Astrocyte (in vitro differentiated cells and primary cell): Measurements from ENCODE around the gene WDR64. TPM values are rescaled to one million over a fixed set of nuclear protein-coding genes. Genes with fewer than 3 reads are reported as not detected.

Experiments used
- DNase-seq: peaks from one replicate; pipeline ENCODE4 v3.0.0-alpha.2; 2010; ENCODE audit warnings: low read depth
- FAIRE-seq: peaks from 2 replicates; lab custom pipeline; 2011; peaks lifted over from hg19 to GRCh38; lab: Jason Lieb, UNC
- H2AFZ ChIP-seq: 2 replicates; pipeline ENCODE4 v1.6.0; 2012; ENCODE audit warnings: low read depth, low read length, inconsistent platforms
- H3K27ac ChIP-seq: 2 replicates; pipeline ENCODE4 v1.5.1; 2011; ENCODE audit warnings: low read depth, low read length, inconsistent platforms
- H3K27me3 ChIP-seq: 2 replicates; pipeline ENCODE4 v1.6.0; 2011; ENCODE audit warnings: low read length, inconsistent platforms; ENCODE audit not compliant: insufficient read depth
- H3K36me3 ChIP-seq: 2 replicates; pipeline ENCODE4 v1.5.1; 2011; ENCODE audit warnings: low read length, inconsistent platforms; ENCODE audit not compliant: insufficient read depth
- H3K4me1 ChIP-seq: 2 replicates; pipeline ENCODE4 v1.5.1; 2011; ENCODE audit warnings: low read length, inconsistent platforms; ENCODE audit not compliant: insufficient read depth
- H3K4me2 ChIP-seq: 2 replicates; pipeline ENCODE4 v1.6.0; 2012; ENCODE audit warnings: low read length, inconsistent platforms
- H3K4me3 ChIP-seq: 2 replicates; pipeline ENCODE4 v1.5.1; 2011; ENCODE audit warnings: low read depth, mild to moderate bottlenecking, low read length, inconsistent platforms; ENCODE audit not compliant: insufficient read depth
- H3K79me2 ChIP-seq: 2 replicates; pipeline ENCODE4 v1.6.0; 2012; ENCODE audit warnings: mild to moderate bottlenecking, low read length, inconsistent platforms; ENCODE audit not compliant: insufficient read depth
- H3K9ac ChIP-seq: 2 replicates; pipeline ENCODE4 v1.6.0; 2012; ENCODE audit warnings: mild to moderate bottlenecking, low read length, inconsistent platforms
- H3K9me3 ChIP-seq: 2 replicates; pipeline ENCODE4 v1.5.1; 2012; ENCODE audit warnings: low read depth, mild to moderate bottlenecking, low read length, inconsistent platforms; ENCODE audit not compliant: insufficient read depth
- H4K20me1 ChIP-seq: 2 replicates; pipeline ENCODE4 v1.6.0; 2012; ENCODE audit warnings: low read length, inconsistent platforms; ENCODE audit not compliant: insufficient read depth
- H3K27ac Mint-ChIP-seq: one replicate; pipeline ENCODE4 v1.8.0; 2021; ENCODE audit warnings: mild to moderate bottlenecking, mixed read lengths; ENCODE audit not compliant: unreplicated experiment
- H3K27me3 Mint-ChIP-seq: one replicate; pipeline ENCODE4 v1.8.0; 2021; ENCODE audit warnings: low read depth, mixed read lengths; ENCODE audit not compliant: unreplicated experiment
- H3K36me3 Mint-ChIP-seq: one replicate; pipeline ENCODE4 v1.8.0; 2021; ENCODE audit warnings: low read depth, mixed read lengths; ENCODE audit not compliant: unreplicated experiment
- H3K4me1 Mint-ChIP-seq: one replicate; pipeline ENCODE4 v1.8.0; 2021; ENCODE audit warnings: low read depth, mixed read lengths; ENCODE audit not compliant: unreplicated experiment
- H3K4me3 Mint-ChIP-seq: one replicate; pipeline ENCODE4 v1.8.0; 2021; ENCODE audit warnings: mild to moderate bottlenecking, moderate library complexity, mixed read lengths; ENCODE audit not compliant: unreplicated experiment
- H3K9me3 Mint-ChIP-seq: one replicate; pipeline ENCODE4 v1.8.0; 2021; ENCODE audit warnings: mild to moderate bottlenecking, mixed read lengths; ENCODE audit not compliant: unreplicated experiment
- EZH2 ChIP-seq: IDR thresholded peaks from 2 replicates; pipeline ENCODE4 v1.6.1; 2012; ENCODE audit warnings: mild to moderate bottlenecking, low read length, inconsistent platforms; ENCODE audit not compliant: insufficient read depth
- total RNA-seq: library from RNA; stranded (reverse); gene quantifications from 2 replicates; pipeline ENCODE4 v1.2.1, GENCODE V29; 2021
- TF ChIP-seq, protein P1 (sequence below): IDR thresholded peaks from 2 replicates; pipeline ENCODE4 v1.5.1; 2011; ENCODE audit warnings: low read depth, mild to moderate bottlenecking, inconsistent platforms, low read length, moderate library complexity; ENCODE audit not compliant: insufficient read depth

The WDR64 gene
- total RNA-seq, 1 donor from 2014 or later, result not detected

DNA sequence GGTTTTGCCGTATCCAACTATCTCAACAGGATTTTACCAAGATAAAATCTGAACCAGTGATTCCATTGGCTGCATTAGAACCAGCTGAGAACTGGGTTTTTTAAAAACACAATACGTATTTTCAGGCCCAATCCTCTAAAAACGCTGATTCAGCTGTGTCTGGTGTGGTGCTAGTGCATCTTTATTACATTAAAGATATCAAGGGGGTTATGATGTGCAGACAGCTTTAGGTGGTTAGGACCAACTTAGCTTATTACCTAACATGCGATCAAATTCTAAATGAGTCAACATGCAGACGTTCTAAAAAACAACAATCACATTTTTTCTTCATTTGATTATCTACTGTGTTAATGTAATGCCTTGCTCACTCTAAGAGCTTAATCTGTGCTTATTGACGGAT lies 163.9 kb downstream of the WDR64 start:
- H3K9me3 Mint-ChIP-seq, result no peaks in the 10 kb centered on the region
- H3K9ac ChIP-seq, result no peak overlapping the region
- no peaks in the 10 kb centered on the region for H3K79me2 ChIP-seq
- FAIRE-seq (no peak), DNase-seq (no peak)
- H3K4me2 ChIP-seq, result no peak overlapping the region
- no peak overlapping the region for H3K4me3 Mint-ChIP-seq
- TF ChIP-seq, protein P1, sequence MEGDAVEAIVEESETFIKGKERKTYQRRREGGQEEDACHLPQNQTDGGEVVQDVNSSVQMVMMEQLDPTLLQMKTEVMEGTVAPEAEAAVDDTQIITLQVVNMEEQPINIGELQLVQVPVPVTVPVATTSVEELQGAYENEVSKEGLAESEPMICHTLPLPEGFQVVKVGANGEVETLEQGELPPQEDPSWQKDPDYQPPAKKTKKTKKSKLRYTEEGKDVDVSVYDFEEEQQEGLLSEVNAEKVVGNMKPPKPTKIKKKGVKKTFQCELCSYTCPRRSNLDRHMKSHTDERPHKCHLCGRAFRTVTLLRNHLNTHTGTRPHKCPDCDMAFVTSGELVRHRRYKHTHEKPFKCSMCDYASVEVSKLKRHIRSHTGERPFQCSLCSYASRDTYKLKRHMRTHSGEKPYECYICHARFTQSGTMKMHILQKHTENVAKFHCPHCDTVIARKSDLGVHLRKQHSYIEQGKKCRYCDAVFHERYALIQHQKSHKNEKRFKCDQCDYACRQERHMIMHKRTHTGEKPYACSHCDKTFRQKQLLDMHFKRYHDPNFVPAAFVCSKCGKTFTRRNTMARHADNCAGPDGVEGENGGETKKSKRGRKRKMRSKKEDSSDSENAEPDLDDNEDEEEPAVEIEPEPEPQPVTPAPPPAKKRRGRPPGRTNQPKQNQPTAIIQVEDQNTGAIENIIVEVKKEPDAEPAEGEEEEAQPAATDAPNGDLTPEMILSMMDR, result no peak
- TF ChIP-seq EZH2, result no peak
- H3K27ac ChIP-seq, result no peak overlapping the region
- no peak overlapping the region for H3K27ac Mint-ChIP-seq
- peaks cover 6% of the 10 kb centered on the region for H3K4me1 Mint-ChIP-seq
- no peaks in the 10 kb centered on the region for H3K36me3 Mint-ChIP-seq
- H3K4me3 ChIP-seq, result no peak overlapping the region
- no peaks in the 10 kb centered on the region for H3K27me3 ChIP-seq
- no peaks in the 10 kb centered on the region for H3K9me3 ChIP-seq
- H3K27me3 Mint-ChIP-seq, result no peaks in the 10 kb centered on the region
- no peaks in the 10 kb centered on the region for H3K36me3 ChIP-seq
- no peaks in the 10 kb centered on the region for H3K4me1 ChIP-seq
- no peak overlapping the region for H2AFZ ChIP-seq
- H4K20me1 ChIP-seq, result no peaks in the 10 kb centered on the region

DNA sequence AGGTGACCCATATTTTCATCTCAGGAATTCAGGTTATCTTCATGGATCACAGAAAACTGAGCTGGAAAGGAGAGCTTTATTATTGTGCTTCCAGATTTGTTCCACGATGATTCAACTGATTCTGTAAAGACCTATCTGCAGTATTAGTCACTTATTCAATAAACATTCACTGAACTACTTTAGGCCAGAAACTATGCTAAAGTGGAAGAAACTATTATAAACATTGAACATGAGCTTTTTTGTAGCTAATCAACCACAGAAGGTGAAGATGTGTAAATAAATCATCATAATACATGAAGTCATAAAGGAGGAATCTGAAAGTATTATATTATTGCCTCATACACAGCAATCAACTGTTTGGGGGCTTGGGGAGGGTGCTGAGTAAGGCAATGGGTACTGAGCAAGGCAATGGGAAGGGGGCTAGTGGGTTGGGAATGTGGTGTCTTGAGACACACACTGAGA lies 165.3 kb downstream of the WDR64 start:
- TF ChIP-seq, protein P1, result no peak
- TF ChIP-seq EZH2, result no peak
- no peak overlapping the region for H3K4me3 ChIP-seq
- DNase-seq (peak; percentile 91), FAIRE-seq (no peak)
- no peak overlapping the region for H3K27ac Mint-ChIP-seq
- H3K27ac ChIP-seq, result peak overlapping the region; percentile 54
- H3K36me3 Mint-ChIP-seq, result no peaks in the 10 kb centered on the region
- no peaks in the 10 kb centered on the region for H3K9me3 Mint-ChIP-seq
- no peaks in the 10 kb centered on the region for H3K27me3 Mint-ChIP-seq
- no peaks in the 10 kb centered on the region for H3K27me3 ChIP-seq
- no peaks in the 10 kb centered on the region for H4K20me1 ChIP-seq
- H3K36me3 ChIP-seq, result no peaks in the 10 kb centered on the region
- H3K4me3 Mint-ChIP-seq, result no peak overlapping the region
- H3K4me1 Mint-ChIP-seq, result peaks cover 6% of the 10 kb centered on the region
- H3K9ac ChIP-seq, result no peak overlapping the region
- H3K4me2 ChIP-seq, result peak overlapping the region; percentile 24
- no peak overlapping the region for H2AFZ ChIP-seq
- no peaks in the 10 kb centered on the region for H3K4me1 ChIP-seq
- H3K79me2 ChIP-seq, result no peaks in the 10 kb centered on the region
- no peaks in the 10 kb centered on the region for H3K9me3 ChIP-seq

DNA sequence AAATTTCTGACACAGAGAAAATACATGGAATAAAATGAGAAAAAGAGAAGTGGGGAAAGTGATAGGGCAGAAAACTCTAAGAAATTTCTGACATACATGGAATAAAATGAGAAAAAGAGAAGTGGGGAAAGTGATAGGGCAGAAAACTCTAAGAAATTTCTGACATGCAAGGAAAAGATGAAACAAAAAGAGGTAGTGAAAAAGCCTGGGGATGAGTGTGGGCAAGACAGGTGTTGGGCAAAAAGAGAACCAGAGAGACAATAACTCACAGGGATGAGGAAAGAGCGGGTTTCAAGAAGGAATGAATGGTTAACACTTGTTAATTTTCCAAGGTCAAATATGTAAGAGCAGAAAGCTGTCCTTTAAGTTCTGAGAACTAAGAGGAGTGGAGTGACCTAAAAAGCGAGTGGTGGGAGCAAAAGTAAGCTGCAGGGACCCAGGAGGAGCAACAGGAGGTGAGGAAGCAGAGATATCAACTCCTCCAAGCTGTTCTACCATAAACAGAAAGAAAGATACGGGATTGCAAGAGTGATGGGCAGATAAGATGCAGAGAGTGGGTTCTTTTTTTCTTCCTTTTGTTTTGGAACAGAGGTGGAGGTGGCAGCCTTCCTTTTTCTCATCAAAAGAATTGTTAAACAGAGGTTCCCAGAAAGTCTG lies 166.0 kb downstream of the WDR64 start:
- H3K79me2 ChIP-seq, result no peaks in the 10 kb centered on the region
- H3K9me3 ChIP-seq, result no peaks in the 10 kb centered on the region
- TF ChIP-seq EZH2, result no peak
- TF ChIP-seq, protein P1, result no peak
- Mint-ChIP-seq H3K4me3 (no peak overlapping the region), H3K27me3 (no peaks in the 10 kb centered on the region), H3K27ac (no peak overlapping the region), H3K4me1 (peaks cover 6% of the 10 kb centered on the region), H3K36me3 (no peaks in the 10 kb centered on the region), H3K9me3 (no peaks in the 10 kb centered on the region)
- H3K27me3 ChIP-seq, result no peaks in the 10 kb centered on the region
- no peak overlapping the region for H3K27ac ChIP-seq
- H3K9ac ChIP-seq, result no peak overlapping the region
- no peak overlapping the region for H3K4me3 ChIP-seq
- no peak for DNase-seq
- H3K4me2 ChIP-seq, result no peak overlapping the region
- FAIRE-seq, result no peak
- no peaks in the 10 kb centered on the region for H3K36me3 ChIP-seq
- H2AFZ ChIP-seq, result no peak overlapping the region
- H3K4me1 ChIP-seq, result no peaks in the 10 kb centered on the region
- H4K20me1 ChIP-seq, result no peaks in the 10 kb centered on the region
